GM12878 (cell line): Measurements from ENCODE around the gene PRSS50. TPM values are rescaled to one million over a fixed set of nuclear protein-coding genes. Genes with fewer than 3 reads are reported as not detected.

Source experiments
- ATAC-seq: fragments of 200-7000 bp; cut with Tn5 transposase; 3 replicates; pipeline ENCODE4 v1.9.1; 2020; ENCODE audit warnings: mild to moderate bottlenecking, moderate library complexity
- BruUV-seq: library from RNA; stranded (reverse); fragments of 400-500 nt; replicated peaks from 2 replicates; lab custom pipeline; 2021; lab: Mats Ljungman, UMichigan
- CTCF ChIA-PET: fragments of 300-600 bp; sonication (Branson Sonifier 250); formaldehyde crosslinking; extraction: SDS; loops from one replicate; lab custom pipeline; 2021; ENCODE audit warnings: inconsistent platforms; lab: Yijun Ruan, JAX
- POLR2A ChIA-PET: fragments of 350-600 bp; formaldehyde crosslinking; extraction: SDS; loops from one replicate; lab custom pipeline; 2021; ENCODE audit warnings: inconsistent platforms; lab: Charles Lee
- RAD21 ChIA-PET: fragments of 300-600 bp; sonication (Branson Sonifier 250); formaldehyde crosslinking; loops from one replicate; lab custom pipeline; 2023; ENCODE audit warnings: antibody characterized with exemption; ENCODE audit not compliant: unreplicated experiment; lab: Charles Lee
- SMC1A ChIA-PET: fragments of 300-600 bp; sonication (Branson Sonifier 250); formaldehyde crosslinking; loops from one replicate; lab custom pipeline; 2023; ENCODE audit not compliant: unreplicated experiment, uncharacterized antibody; lab: Charles Lee
- DNase-seq: peaks from one replicate; pipeline ENCODE4 v3.0.0-alpha.2; 2011; ENCODE audit warnings: low read depth, low spot score
- FAIRE-seq: peaks from 3 replicates; lab custom pipeline; 2011; peaks lifted over from hg19 to GRCh38; lab: Jason Lieb, UNC
- H2AFZ ChIP-seq: 2 replicates; pipeline ENCODE4 v1.6.0; 2011; ENCODE audit warnings: low read depth, low read length, control low read depth; ENCODE audit not compliant: control insufficient read depth
- H3K27ac ChIP-seq: 2 replicates; pipeline ENCODE4 v1.5.1; 2011; ENCODE audit warnings: control low read depth; ENCODE audit not compliant: control insufficient read depth, insufficient read depth
- H3K27me3 ChIP-seq, 2 experiments: replicated peaks in 1 of 2; 2 replicates each; pipeline versions ENCODE4 v1.6.0 to v1.6.1; 2011; ENCODE audit warnings: low read length in 1 of 2; ENCODE audit not compliant: control insufficient read depth in 2 of 2, insufficient read depth in 2 of 2
- H3K36me3 ChIP-seq, 2 experiments: 2 replicates each; pipeline ENCODE4 v1.5.1; 2011; ENCODE audit warnings: low read length in 1 of 2; ENCODE audit not compliant: control insufficient read depth in 2 of 2, insufficient read depth in 2 of 2
- H3K4me1 ChIP-seq: 2 replicates; pipeline ENCODE4 v1.6.1; 2011; ENCODE audit warnings: mild to moderate bottlenecking, low read length, moderate library complexity, mixed read lengths; ENCODE audit not compliant: control insufficient read depth, insufficient read depth
- H3K4me2 ChIP-seq: 2 replicates; pipeline ENCODE4 v1.6.0; 2011; ENCODE audit warnings: control low read depth; ENCODE audit not compliant: control insufficient read depth, insufficient read depth
- H3K4me3 ChIP-seq: fragments of 200-600 bp; sonication (generic); 2 replicates; pipeline ENCODE4 v1.5.1; 2016
- H3K79me2 ChIP-seq: 2 replicates; pipeline ENCODE4 v1.6.0; 2011; ENCODE audit warnings: low read length; ENCODE audit not compliant: control insufficient read depth, insufficient read depth
- H3K9ac ChIP-seq: 2 replicates; pipeline ENCODE4 v1.8.0; 2011; ENCODE audit warnings: low read length, control low read depth, mixed read lengths; ENCODE audit not compliant: control insufficient read depth, insufficient read depth
- H3K9me3 ChIP-seq: replicated peaks from 3 replicates; pipeline ENCODE4 v1.5.1; 2011; ENCODE audit warnings: mild to moderate bottlenecking, low read length; ENCODE audit not compliant: control insufficient read depth, insufficient read depth
- H4K20me1 ChIP-seq: 2 replicates; pipeline ENCODE4 v1.6.0; 2011; ENCODE audit not compliant: control insufficient read depth, insufficient read depth
- ATF2 ChIP-seq: IDR thresholded peaks from 2 replicates; pipeline ENCODE4 v1.6.1; 2012; ENCODE audit warnings: low read length, inconsistent platforms
- BCLAF1 ChIP-seq: fragments of 450-650 bp; IDR thresholded peaks from 2 replicates; pipeline ENCODE4 v1.6.1; 2017; ENCODE audit warnings: antibody characterized with exemption, mild to moderate bottlenecking, moderate library complexity
- CBFB ChIP-seq: IDR thresholded peaks from 2 replicates; pipeline ENCODE4 v1.6.1; 2016; ENCODE audit warnings: antibody characterized with exemption, low read depth
- CEBPB ChIP-seq, 2 experiments: fragments of 150-350 bp in 1 of 2; IDR thresholded peaks; 2 replicates each; pipeline ENCODE4 v1.6.1; 2012 to 2014; ENCODE audit warnings: low read depth in 2 of 2, low read length in 2 of 2, borderline replicate concordance in 1 of 2, inconsistent platforms in 1 of 2
- CHD1 ChIP-seq: IDR thresholded peaks from 2 replicates; pipeline ENCODE4 v1.6.1; 2012; ENCODE audit warnings: low read depth, low read length, improper control_type of control experiment
- DPF2 ChIP-seq: fragments of 450-650 bp; IDR thresholded peaks from 2 replicates; pipeline ENCODE4 v1.6.1; 2017; ENCODE audit warnings: mild to moderate bottlenecking
- GATAD2B ChIP-seq: fragments of 450-650 bp; conservative IDR thresholded peaks from 2 replicates; pipeline ENCODE4 v1.6.1; 2017; ENCODE audit warnings: low read depth, mild to moderate bottlenecking, moderate library complexity
- MLLT1 ChIP-seq: fragments of 450-650 bp; IDR thresholded peaks from 2 replicates; pipeline ENCODE4 v1.6.1; 2016; ENCODE audit warnings: mild to moderate bottlenecking
- MTA3 ChIP-seq: IDR thresholded peaks from 2 replicates; pipeline ENCODE4 v1.6.1; 2012; ENCODE audit warnings: low read length, inconsistent platforms, borderline replicate concordance
- PBX3 ChIP-seq: IDR thresholded peaks from 2 replicates; pipeline ENCODE4 v1.6.1; 2011; ENCODE audit warnings: mild to moderate bottlenecking, low read depth, low read length, moderate library complexity; ENCODE audit not compliant: insufficient replicate concordance
- RBBP5 ChIP-seq: fragments of 200-600 bp; sonication (generic); conservative IDR thresholded peaks from 2 replicates; pipeline ENCODE4 v1.6.1; 2016
- SMAD1 ChIP-seq: fragments of 450-650 bp; IDR thresholded peaks from 2 replicates; pipeline ENCODE4 v1.6.1; 2018; ENCODE audit warnings: mild to moderate bottlenecking, low read depth; ENCODE audit not compliant: partially characterized antibody
- STAT1 ChIP-seq: fragments of 450-650 bp; conservative IDR thresholded peaks from 2 replicates; pipeline ENCODE4 v1.6.1; 2014; ENCODE audit warnings: antibody characterized with exemption, mild to moderate bottlenecking
- SUZ12 ChIP-seq: fragments of 200-600 bp; sonication (generic); IDR thresholded peaks from one replicate; pipeline ENCODE4 v1.6.1; 2018; ENCODE audit warnings: antibody characterized with exemption, mild to moderate bottlenecking; ENCODE audit not compliant: unreplicated experiment
- USF2 ChIP-seq: IDR thresholded peaks from 2 replicates; pipeline ENCODE4 v1.6.1; 2011; ENCODE audit warnings: low read depth, low read length, improper control_type of control experiment, borderline replicate concordance
- WGBS: methylation state at CpG from one replicate; pipeline ENCODE4 v1.1.6; 2016; ENCODE audit warnings: low lambda C conversion rate; ENCODE audit not compliant: insufficient replicate concordance, insufficient coverage; ENCODE audit errors: missing lambda C conversion rate; 5-methylcytosine and 5-hydroxymethylcytosine counted together
- in situ Hi-C: fragments of 300-500 bp; cut with MboI; formaldehyde crosslinking; loops from 9 replicates; pipeline ENCODE4 v1.14.3; 2018; ENCODE audit warnings: mixed read lengths
- intact Hi-C: fragments of 100-400 bp; cut with micrococcal nuclease; formaldehyde crosslinking; loops from one replicate; pipeline ENCODE4 v1.14.2; 2022; ENCODE audit not compliant: unreplicated experiment
- polyA plus RNA-seq, 11 experiments: library from polyadenylated mRNA; depleted of rRNA in 4 of 11; unstranded in 6 of 11; stranded (reverse) in 5 of 11; fragments of >200 nt; fragmentation: Nextera tagmentation in 4 of 11; fragmentation: Illumina TruSeq in 1 of 11; extraction: Ambion mirVana in 4 of 11; extraction: Trizol in 1 of 11; gene quantifications; 1 replicate in 1 of 11; 2 replicates in 10 of 11; pipeline versions ENCODE4 v1.2.1 to v1.2.3, GENCODE V29; 2011 to 2016; ENCODE audit warnings: inconsistent platforms in 2 of 11, missing spikeins in 2 of 11, low read depth in 1 of 11
- total RNA-seq, 4 experiments: library from RNA; depleted of rRNA in 3 of 4; stranded (reverse); fragments of >200 nt in 3 of 4; fragmentation: Illumina TruSeq in 1 of 4; extraction: Trizol in 1 of 4; gene quantifications; 2 replicates each; pipeline versions ENCODE4 v1.2.1 to v1.2.3, GENCODE V29; 2013 to 2021

PRSS50 gene
- total and polyA plus RNA-seq, 10 of the 15 experiments (the other 5 are each of a cell fraction or from before 2014, with no cell fraction given), result 0.05 TPM; not detected in 9

GRCh38 chr3:46701181-46701939, 16.3 kb downstream of the PRSS50 start, which contains the start of gene TMIE:
TMIE (plus strand) TSS chr3:46701392; CDS start chr3:46701488, 96 bp downstream.
- no peak for DNase-seq
- ChIA-PET SMC1A (no interaction called here), RAD21 (interaction anchor here (2.6 kb wide), 1 partner anchor 194 kb away, joined by 9 read pairs; no protein-coding TSS in a partner anchor), POLR2A (interaction anchor here (0.6 kb wide), 1 partner anchor 194 kb away, joined by 4 read pairs; no protein-coding TSS in a partner anchor), CTCF (interaction anchor here (1.2 to 2.2 kb wide), 3 partner anchors 163 to 194 kb away, joined by 3 to 13 read pairs (median 7); no protein-coding TSS in a partner anchor)
- H3K4me2 ChIP-seq, result no peak within 1 kb of the TSS
- in situ Hi-C loops, result no loop called here
- H4K20me1 ChIP-seq, result no peaks in the 10 kb centered on the region
- H3K79me2 ChIP-seq, result no peaks in the 10 kb centered on the region
- H3K9me3 ChIP-seq, result no peaks in the 10 kb centered on the region
- no peak within 1 kb of the TSS for H3K4me3 ChIP-seq
- no peak for ATAC-seq
- no peak within 1 kb of the TSS for H3K27ac ChIP-seq
- WGBS, result 18% methylated on average over 30 of the region's 51 CpGs
- BruUV-seq, result no TSS peak
- no peak within 1 kb of the TSS for H2AFZ ChIP-seq
- no peaks in the 10 kb centered on the region for H3K36me3 ChIP-seq
- H3K9ac ChIP-seq, result no peak within 1 kb of the TSS
- H3K27me3 ChIP-seq, result peaks cover 2 to 7% of the 10 kb centered on the region in 2 experiments; a peak in 3 of 4 replicates
- FAIRE-seq, result no peak
- intact Hi-C loops, result loop anchor here (10.0 kb wide), 1 partner anchor 313 kb away; no protein-coding TSS in a partner anchor
- H3K4me1 ChIP-seq, result no peaks in the 10 kb centered on the region
- TF ChIP-seq CBFB (no peak), MTA3 (no peak), SUZ12 (no peak), MLLT1 (no peak), SMAD1 (no peak), ATF2 (no peak), CHD1 (no peak), STAT1 (no peak), BCLAF1 (no peak), DPF2 (no peak), GATAD2B (no peak), USF2 (no peak), PBX3 (no peak), CEBPB (IDR thresholded peaks at IDR 0.05; ENCODE audit: borderline replicate concordance in 1 of 2, low read depth in 2 of 2, low read length in 2 of 2) (no peak), RBBP5 (no peak)
